ENCODE data around the gene EBF4.

The EBF4 gene

GRCh38 chr20:2780948-2781347 is 88.4 kb downstream of the EBF4 start:
- DNase-seq (ENCODE audit: low read depth) = no peak
- H3K4me3 ChIP-seq (ENCODE audit: low read depth, low read length) = no peak overlapping the region
- no peak for TF ChIP-seq CTCF (IDR thresholded peaks at IDR 0.05; ENCODE audit: low read depth, low read length, missing control alignments)

GRCh38 chr20:2783908-2784566 is 91.5 kb downstream of the EBF4 start:
- no peak for TF ChIP-seq CTCF (IDR thresholded peaks at IDR 0.05; ENCODE audit: low read depth, low read length, missing control alignments)
- no peak overlapping the region for H3K4me3 ChIP-seq (ENCODE audit: low read depth, low read length)
- no peak for DNase-seq (ENCODE audit: low read depth)

DNA sequence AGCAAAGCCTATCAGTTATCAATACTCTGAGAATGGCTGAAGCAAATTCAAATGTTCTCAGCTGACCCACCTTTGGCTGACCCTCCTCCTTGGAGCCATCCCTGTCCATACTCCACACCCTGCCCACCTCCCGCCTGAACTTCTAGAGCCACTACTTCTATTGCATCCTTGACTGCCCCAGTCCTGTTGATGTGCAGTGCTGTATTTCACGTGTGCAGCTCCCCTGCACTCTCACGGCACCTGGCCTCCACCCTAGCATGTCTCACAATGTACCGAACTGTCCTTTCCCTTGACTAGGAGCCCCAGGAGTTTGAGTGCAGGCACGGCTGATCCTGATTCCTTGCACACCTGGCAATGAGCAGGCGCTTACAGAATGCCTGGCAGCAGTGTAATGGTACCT is 100.9 kb downstream of the EBF4 start:
- no peak for DNase-seq (ENCODE audit: low read depth)
- no peak overlapping the region for H3K4me3 ChIP-seq (ENCODE audit: low read depth, low read length)
- no peak for TF ChIP-seq CTCF (IDR thresholded peaks at IDR 0.05; ENCODE audit: low read depth, low read length, missing control alignments)

DNA sequence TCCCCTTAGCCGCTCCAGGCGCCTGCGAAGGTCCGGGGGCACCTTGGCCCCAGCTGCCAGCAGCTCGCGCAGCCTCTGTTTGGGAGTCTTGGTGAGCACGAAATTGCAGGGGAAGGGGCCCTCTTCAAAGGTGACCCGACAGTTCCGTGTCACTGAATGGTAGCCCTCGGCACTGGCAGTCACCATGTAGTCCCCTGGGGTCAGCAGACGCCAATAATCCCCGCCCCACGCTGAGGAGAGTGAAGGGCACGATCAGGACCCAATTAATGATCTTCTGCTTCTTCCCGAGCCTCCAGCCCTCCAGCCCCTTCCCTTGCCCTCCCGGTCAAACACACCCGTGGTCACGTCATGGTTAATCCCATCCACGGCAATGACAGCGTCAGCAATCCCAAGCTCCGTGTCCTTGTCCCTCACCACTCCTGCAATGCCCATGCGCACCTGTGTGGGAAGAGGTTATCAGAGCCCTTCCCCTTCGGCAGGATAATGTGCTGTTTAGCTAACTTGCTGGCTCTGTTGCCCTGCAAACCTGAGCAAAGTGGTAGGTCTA is 101.7 kb downstream of the EBF4 start:
- H3K4me3 ChIP-seq (ENCODE audit: low read depth, low read length) = no peak overlapping the region
- no peak for TF ChIP-seq CTCF (IDR thresholded peaks at IDR 0.05; ENCODE audit: low read depth, low read length, missing control alignments)
- no peak for DNase-seq (ENCODE audit: low read depth)

DNA sequence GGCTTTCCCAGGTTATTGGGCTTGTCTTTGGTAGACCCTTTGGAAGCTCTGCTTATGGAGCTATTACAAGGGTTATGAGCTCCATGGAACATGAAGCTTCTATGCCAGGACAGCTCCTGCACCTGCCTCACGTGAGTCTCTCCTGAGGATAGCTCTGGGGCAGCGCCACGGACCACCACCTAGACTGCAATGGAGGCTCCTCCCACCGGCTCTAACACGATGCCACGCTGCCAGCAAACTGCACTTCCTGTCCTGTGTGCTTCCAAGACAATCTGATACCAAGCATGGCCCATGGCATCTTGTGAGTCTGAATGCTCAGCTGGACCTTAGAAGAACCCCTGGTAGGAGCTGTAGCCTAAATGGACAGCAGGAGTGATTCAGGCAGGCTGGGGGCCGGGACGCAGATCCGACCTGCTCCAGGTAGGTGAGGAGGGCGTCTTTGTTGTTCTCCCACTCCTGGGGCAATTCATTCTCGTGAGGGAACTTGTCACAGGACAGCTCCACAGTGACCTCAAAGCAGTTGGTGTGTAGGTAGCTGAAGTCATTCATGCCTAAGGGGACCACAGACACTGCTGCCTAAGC is 102.4 kb downstream of the EBF4 start:
- TF ChIP-seq CTCF (IDR thresholded peaks at IDR 0.05; ENCODE audit: low read depth, low read length, missing control alignments) = no peak
- H3K4me3 ChIP-seq (ENCODE audit: low read depth, low read length) = no peak overlapping the region
- DNase-seq (ENCODE audit: low read depth) = no peak

GRCh38 chr20:2795451-2795850 is 102.9 kb downstream of the EBF4 start:
- no peak overlapping the region for H3K4me3 ChIP-seq (ENCODE audit: low read depth, low read length)
- no peak for DNase-seq (ENCODE audit: low read depth)
- no peak for TF ChIP-seq CTCF (IDR thresholded peaks at IDR 0.05; ENCODE audit: low read depth, low read length, missing control alignments)

Measured in GM12864 (cell line).